ENCODE results near the gene RUVBL2.
A peak's percentile ranks its signal among the peaks of the same experiment; 100 is the strongest.

Gene RUVBL2

DNA sequence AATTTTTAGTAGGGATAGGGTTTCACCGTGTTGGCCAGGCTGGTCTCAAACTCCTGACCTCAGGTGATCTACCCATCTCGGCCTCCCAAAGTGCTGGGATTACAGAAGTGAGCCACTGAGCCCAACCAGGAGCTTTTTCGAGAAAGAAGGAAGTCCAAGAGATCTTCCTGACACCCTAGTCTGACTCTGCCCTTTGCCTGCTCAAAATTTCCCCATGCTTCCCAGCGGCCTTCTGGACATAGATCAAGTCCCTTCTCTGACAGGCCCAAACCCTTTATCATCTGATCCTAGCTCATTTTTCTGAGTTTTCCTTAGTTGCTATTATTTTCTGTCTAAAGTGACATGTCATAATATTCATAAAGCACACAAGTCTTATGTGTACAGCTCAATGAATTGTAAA, 40.5 kb upstream of the RUVBL2 start:
- Histone ChIP-seq H3K27me3 (no peaks in the 10 kb centered on the region), H4K20me1 (peaks cover 0 to 10% (median 0%) of the 10 kb centered on the region in 11 experiments; a peak in 6 of 22 replicates), H3K4me1 (peaks cover 51 to 78% (median 69%) of the 10 kb centered on the region in 10 experiments), H3K27ac (peak overlapping the region in 2 of 11 experiments; percentile 4 to 35; a peak in 2 of 22 replicates), H3K4me2 (peak overlapping the region in 5 of 11 experiments; percentile 15 to 100 (median 25); a peak in 7 of 22 replicates), H3K36me3 (peaks cover 20 to 30% (median 26%) of the 10 kb centered on the region in 11 experiments; a peak in 21 of 22 replicates), H3K4me3 (no peak overlapping the region), H3K9ac (no peak overlapping the region; a peak in 2 of 22 replicates), H3K9me3 (replicated peaks in 1 of 11) (peaks cover 14 to 17% (median 16%) of the 10 kb centered on the region in 11 experiments)
- TF ChIP-seq Cebpa-rat (IDR thresholded peaks at IDR 0.05) = no peak

- H3K36me3 ChIP-seq = peaks cover 27 to 36% (median 33%) of the 10 kb centered on the region in 11 experiments; a peak in 21 of 22 replicates
- H3K9ac ChIP-seq = peak overlapping the region; percentile 94 to 100 (median 98); a peak in 21 of 22 replicates
- H3K27ac ChIP-seq = peak overlapping the region; percentile 96 to 100 (median 98); a peak in 20 of 22 replicates
- no peak for TF ChIP-seq Cebpa-rat (IDR thresholded peaks at IDR 0.05)
- peaks cover 4 to 8% (median 6%) of the 10 kb centered on the region in 11 experiments; a peak in 21 of 22 replicates for H3K9me3 ChIP-seq (replicated peaks in 1 of 11)
- H3K4me1 ChIP-seq = peaks cover 51 to 88% (median 72%) of the 10 kb centered on the region in 10 experiments
- H4K20me1 ChIP-seq = peaks cover 0 to 10% (median 0%) of the 10 kb centered on the region in 11 experiments; a peak in 6 of 22 replicates
- H3K4me2 ChIP-seq = peak overlapping the region; percentile 75 to 100 (median 95)
- no peaks in the 10 kb centered on the region for H3K27me3 ChIP-seq
- H3K4me3 ChIP-seq = peak overlapping the region; percentile 80 to 99 (median 92)
Measured at GRCh38 chr19:48953990-48954594, 39.6 kb upstream of the RUVBL2 start.

GRCh38 chr19:48954595-48955307, 38.9 kb upstream of the RUVBL2 start, which contains the start of gene BAX:
TSS of gene BAX (plus strand) at chr19:48954875. CDS start at chr19:48954929, 54 bp downstream.
- no peak for TF ChIP-seq Cebpa-rat (IDR thresholded peaks at IDR 0.05)
- Histone ChIP-seq H3K4me3 (peak within 1 kb of the TSS; percentile 80 to 99 (median 92)), H3K4me1 (peaks cover 52 to 90% (median 73%) of the 10 kb centered on the region in 10 experiments), H4K20me1 (peaks cover 0 to 10% (median 0%) of the 10 kb centered on the region in 11 experiments; a peak in 6 of 22 replicates), H3K9me3 (replicated peaks in 1 of 11) (peaks cover 0 to 1% (median 0%) of the 10 kb centered on the region in 11 experiments; a peak in 8 of 22 replicates), H3K27me3 (no peaks in the 10 kb centered on the region), H3K9ac (peak within 1 kb of the TSS; percentile 94 to 100 (median 98)), H3K36me3 (peaks cover 26 to 41% (median 33%) of the 10 kb centered on the region in 11 experiments; a peak in 21 of 22 replicates), H3K4me2 (peak within 1 kb of the TSS; percentile 85 to 100 (median 98)), H3K27ac (peak within 1 kb of the TSS; percentile 96 to 100 (median 98))

- Histone ChIP-seq H3K9ac (peak overlapping the region; percentile 94 to 100 (median 98)), H3K27ac (peak overlapping the region; percentile 96 to 100 (median 98)), H3K9me3 (replicated peaks in 1 of 11) (no peaks in the 10 kb centered on the region), H3K4me1 (peaks cover 48 to 90% (median 71%) of the 10 kb centered on the region in 10 experiments), H3K27me3 (no peaks in the 10 kb centered on the region), H3K36me3 (peaks cover 26 to 48% (median 37%) of the 10 kb centered on the region in 11 experiments; a peak in 21 of 22 replicates), H4K20me1 (peaks cover 0 to 10% (median 0%) of the 10 kb centered on the region in 11 experiments; a peak in 6 of 22 replicates), H3K4me3 (peak overlapping the region; percentile 80 to 99 (median 92)), H3K4me2 (peak overlapping the region; percentile 85 to 100 (median 98))
- no peak for TF ChIP-seq Cebpa-rat (IDR thresholded peaks at IDR 0.05)
Measured at GRCh38 chr19:48955308-48955958, 38.3 kb upstream of the RUVBL2 start.

DNA sequence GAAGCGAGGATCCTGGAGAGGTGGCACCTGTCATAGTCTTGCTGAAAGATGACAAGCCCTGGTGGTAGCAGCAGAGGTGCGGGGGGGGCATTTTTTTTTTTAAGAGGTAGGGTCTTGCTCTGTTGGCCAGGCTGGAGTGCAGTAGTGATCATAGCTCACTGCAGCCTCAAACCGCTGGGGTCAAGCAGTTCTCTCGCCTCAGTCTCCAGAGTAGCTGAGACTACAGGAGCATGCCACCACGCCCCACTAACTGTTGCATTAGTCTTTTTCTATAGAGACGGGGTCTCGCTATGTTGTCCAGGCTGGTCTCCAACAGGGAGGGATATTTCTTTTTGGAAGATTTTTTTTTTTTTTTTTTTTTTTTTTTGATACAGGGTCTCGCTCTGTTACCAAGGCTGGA, 35.7 kb upstream of the RUVBL2 start:
- Histone ChIP-seq H3K27ac (no peak overlapping the region), H3K4me1 (peaks cover 41 to 88% (median 71%) of the 10 kb centered on the region in 10 experiments), H4K20me1 (peaks cover 0 to 10% (median 0%) of the 10 kb centered on the region in 11 experiments; a peak in 6 of 22 replicates), H3K36me3 (peaks cover 26 to 57% (median 44%) of the 10 kb centered on the region in 11 experiments; a peak in 21 of 22 replicates), H3K4me2 (peak overlapping the region in 4 of 11 experiments; percentile 30 to 100 (median 98); a peak in 7 of 22 replicates), H3K27me3 (no peaks in the 10 kb centered on the region), H3K9me3 (replicated peaks in 1 of 11) (no peaks in the 10 kb centered on the region), H3K4me3 (no peak overlapping the region), H3K9ac (peak overlapping the region in 1 of 11 experiments; percentile 6; a peak in 1 of 22 replicates)
- TF ChIP-seq Cebpa-rat (IDR thresholded peaks at IDR 0.05) = no peak

- Histone ChIP-seq H4K20me1 (peaks cover 0 to 10% (median 0%) of the 10 kb centered on the region in 11 experiments; a peak in 6 of 22 replicates), H3K36me3 (peaks cover 26 to 57% (median 44%) of the 10 kb centered on the region in 11 experiments; a peak in 21 of 22 replicates), H3K27ac (peak overlapping the region in 1 of 11 experiments; percentile 20; a peak in 2 of 22 replicates), H3K27me3 (no peaks in the 10 kb centered on the region), H3K4me3 (no peak overlapping the region), H3K9ac (no peak overlapping the region), H3K4me1 (peaks cover 47 to 89% (median 76%) of the 10 kb centered on the region in 10 experiments), H3K9me3 (replicated peaks in 1 of 11) (no peaks in the 10 kb centered on the region), H3K4me2 (peak overlapping the region in 7 of 11 experiments; percentile 2 to 100 (median 84); a peak in 10 of 22 replicates)
- no peak for TF ChIP-seq Cebpa-rat (IDR thresholded peaks at IDR 0.05)
Measured at GRCh38 chr19:48959341-48960239, 34.1 kb upstream of the RUVBL2 start.

DNA sequence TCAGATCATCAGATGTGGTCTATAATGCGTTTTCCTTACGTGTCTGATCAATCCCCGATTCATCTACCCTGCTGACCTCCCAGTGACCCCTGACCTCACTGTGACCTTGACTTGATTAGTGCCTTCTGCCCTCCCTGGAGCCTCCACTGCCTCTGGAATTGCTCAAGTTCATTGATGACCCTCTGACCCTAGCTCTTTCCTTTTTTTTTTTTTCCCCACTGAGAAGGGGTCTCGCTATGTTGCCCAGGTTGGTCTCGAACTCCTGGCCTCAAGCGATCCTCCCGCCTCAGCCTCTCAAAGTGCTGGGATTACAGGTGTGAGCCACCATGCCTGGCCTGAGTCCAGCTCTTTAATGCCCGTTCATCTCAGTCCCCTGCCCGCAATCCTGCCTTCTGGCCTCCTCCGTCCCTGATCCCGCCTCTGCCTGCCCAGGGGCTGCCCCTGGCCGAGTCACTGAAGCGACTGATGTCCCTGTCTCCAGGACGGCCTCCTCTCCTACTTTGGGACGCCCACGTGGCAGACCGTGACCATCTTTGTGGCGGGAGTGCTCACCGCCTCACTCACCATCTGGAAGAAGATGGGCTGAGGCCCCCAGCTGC, 32.5 kb upstream of the RUVBL2 start:
- peaks cover 27 to 57% (median 43%) of the 10 kb centered on the region in 11 experiments for H3K36me3 ChIP-seq
- H3K9ac ChIP-seq = peak overlapping the region in 10 of 11 experiments; percentile 35 to 99 (median 84); a peak in 16 of 22 replicates
- no peaks in the 10 kb centered on the region for H3K9me3 ChIP-seq (replicated peaks in 1 of 11)
- peaks cover 39 to 83% (median 70%) of the 10 kb centered on the region in 10 experiments for H3K4me1 ChIP-seq
- 0 out of 20 replicates have a peak overlapping the region, but pooled peaks of 1 of the 10 experiments have one; percentile 11 for H3K4me3 ChIP-seq
- H3K27me3 ChIP-seq = no peaks in the 10 kb centered on the region
- peak overlapping the region; percentile 80 to 100 (median 85); a peak in 21 of 22 replicates for H3K4me2 ChIP-seq
- H4K20me1 ChIP-seq = peaks cover 9 to 15% (median 10%) of the 10 kb centered on the region in 11 experiments; a peak in 21 of 22 replicates
- no peak for TF ChIP-seq Cebpa-rat (IDR thresholded peaks at IDR 0.05)
- H3K27ac ChIP-seq = peak overlapping the region in 10 of 11 experiments; percentile 91 to 99 (median 96); a peak in 18 of 22 replicates
